Hematopoietic multipotent progenitor cell (in vitro differentiated cells): ENCODE data around the gene METTL26. TPM values are rescaled to one million over a fixed set of nuclear protein-coding genes. Genes with fewer than 3 reads are reported as not detected.
"Not testable (repeated sequence)": the region's sequence is repeated elsewhere in the genome, so short reads cannot be mapped to it uniquely, and the experiment has no call there.

Experiments used
- DNase-seq, 3 donors: peaks; one replicate each; pipeline ENCODE4 v3.0.0-alpha.2; 2011 to 2015; ENCODE audit warnings: low read depth in 2 of 3, low spot score in 2 of 3
- total RNA-seq: library from RNA; depleted of rRNA; stranded (reverse); fragments of >200 nt; gene quantifications from one replicate; pipeline ENCODE4 v1.2.3, GENCODE V29; 2012

Gene METTL26
- total RNA-seq, 1 donor = 101 TPM

DNA sequence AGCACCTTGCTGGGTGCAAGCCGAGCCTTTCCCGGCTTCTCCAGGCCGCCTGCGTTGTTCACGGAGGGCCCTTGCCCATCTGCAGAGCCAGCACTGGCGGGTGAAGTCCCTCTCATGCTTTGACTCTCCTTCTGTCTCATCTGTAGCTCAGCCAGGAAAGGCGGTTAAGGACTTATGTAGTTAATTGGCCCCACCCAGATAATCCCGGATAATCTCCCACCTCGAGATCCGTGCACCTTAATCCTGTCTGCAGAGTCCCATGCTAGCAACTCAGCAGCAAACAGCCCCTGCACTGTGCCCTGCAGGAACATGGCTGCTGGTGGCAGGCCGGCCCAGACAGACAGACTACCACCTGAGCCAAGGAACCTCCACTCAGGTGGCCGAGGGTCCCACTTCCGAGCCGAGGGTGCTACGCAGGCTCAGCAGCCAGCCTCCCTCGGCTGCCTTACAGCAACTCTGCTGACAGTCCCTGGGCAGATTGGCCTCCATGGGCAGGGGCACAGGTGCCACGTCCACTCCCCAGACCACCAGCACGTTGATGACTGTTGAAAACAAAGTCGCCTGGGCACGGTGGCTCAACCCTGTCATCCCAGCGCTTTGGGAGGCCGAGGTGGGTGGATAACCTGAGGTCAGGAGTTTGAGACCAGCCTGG is 29.3 kb downstream of the METTL26 start:
- no peak for DNase-seq

DNA sequence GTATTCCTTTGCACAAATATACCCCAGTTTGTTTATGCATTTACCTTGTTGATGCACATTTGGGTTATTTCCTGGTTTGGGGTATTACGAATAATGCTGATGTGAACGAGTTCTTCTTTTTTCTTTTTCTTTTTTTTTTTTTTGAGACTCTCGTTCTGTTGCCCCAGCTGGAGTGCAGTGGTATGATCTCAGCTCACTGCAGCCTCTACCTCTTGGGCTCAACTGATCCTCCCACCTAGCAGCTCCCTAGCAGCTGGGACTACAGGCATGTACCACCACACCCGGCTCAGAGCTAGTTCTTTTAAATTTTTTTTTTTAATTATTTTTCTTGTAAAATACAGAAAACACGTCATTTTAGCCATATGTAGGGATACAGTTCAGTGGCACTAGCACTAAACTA is 32.2 kb downstream of the METTL26 start:
- no peak for DNase-seq

DNA sequence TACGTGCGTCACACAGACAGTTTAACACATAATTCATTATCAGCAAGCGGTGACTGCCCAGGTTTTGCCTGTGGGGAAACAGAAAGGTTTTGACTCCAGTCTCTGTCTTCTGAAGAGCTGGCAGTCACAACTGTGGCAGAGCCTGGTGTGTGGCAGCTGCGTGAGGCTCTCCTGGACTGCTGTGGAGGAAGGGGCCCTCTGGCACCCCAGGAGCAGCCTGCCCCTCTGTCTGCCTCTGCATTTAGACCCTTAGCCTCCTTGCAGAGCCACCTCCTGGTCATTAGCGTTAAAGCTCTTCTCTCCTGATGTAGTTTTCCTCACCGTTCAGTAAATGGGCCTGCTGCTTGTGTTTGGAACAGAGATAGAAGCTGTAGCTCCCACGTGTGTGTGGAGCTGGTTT is 35.3 kb downstream of the METTL26 start:
- DNase-seq = peak in 2 of 3 donors; percentile 48 to 66

DNA sequence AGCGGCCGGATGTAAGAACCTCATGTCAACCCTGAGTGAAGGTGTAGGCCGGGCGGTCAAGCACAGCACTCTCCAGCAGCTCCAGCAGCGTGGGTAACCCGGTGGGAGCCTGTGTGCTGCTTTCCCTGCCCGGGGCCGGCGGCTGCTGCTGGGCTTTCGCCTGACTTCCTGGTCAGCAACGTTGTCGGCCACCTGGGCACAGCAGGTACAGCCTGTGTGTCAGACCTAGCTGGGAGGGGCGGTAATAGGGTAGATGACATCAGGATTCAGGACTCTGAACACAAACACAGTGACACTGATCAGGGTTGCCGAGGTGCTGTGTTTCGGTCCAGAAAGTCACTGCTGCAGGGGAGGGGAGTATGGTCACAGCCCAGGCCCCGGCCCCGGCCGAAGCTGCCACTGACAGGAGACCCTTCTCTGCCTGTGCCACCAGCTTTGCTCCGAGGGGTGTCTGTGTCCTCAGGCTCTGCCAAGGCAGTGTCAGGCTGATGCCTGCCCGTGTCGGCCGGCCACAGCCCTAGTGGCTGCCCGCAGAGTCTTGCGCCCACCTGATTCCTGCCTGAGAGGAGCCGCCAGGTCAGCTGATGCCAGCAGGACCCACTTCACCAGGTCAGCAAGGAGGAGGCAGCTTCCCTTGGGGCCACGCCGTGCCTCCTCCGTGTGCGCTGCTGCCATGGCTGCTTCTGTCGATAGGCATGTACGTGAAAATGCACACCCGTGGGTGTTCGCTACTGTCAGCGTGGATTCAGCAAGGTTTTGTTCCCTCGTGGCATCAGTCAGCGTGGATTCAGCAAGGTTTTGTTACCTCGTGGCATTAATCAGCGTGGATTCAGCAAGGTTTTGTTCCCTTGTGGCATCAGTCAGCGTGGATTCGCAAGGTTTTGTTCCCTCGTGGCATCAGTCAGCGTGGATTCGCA is 37.0 kb downstream of the METTL26 start:
- DNase-seq = no peak

DNA sequence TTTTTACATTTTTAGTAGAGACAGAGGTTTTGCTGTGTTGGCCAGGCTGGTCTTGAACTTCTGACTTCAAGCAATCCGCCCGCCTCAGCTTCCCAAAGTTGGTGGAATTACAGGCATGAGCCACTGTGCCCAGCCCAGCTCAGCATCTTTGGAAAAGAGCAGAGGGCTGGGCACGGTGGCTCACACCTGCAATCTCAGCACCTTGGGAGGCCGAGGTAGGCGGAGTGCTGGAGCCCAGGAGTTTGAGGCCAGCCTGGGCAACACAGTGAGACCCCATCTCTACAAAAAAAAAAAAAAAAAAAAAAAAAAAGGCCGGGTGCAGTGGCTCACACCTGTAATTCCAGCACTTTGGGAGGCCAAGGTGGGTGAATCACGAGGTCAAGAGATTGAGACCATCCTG is 38.5 kb downstream of the METTL26 start:
- not testable (repeated sequence) for DNase-seq

DNA sequence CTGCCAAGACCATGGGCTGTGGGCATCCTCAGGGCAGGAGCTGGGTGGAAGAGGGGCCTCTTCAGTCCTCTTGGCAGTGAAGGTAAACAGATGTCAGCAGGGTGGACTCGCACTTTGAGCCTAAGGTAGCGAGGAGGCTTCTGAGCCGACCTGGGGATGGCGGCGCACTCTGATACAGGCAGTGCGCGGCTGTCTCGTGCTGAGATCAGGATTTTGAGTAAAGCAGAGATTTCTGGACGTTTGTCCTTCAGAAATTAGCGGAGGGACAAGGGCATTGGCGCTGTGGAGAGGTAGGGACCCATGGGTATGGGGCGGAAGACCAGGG is 39.4 kb downstream of the METTL26 start:
- no peak for DNase-seq

DNA sequence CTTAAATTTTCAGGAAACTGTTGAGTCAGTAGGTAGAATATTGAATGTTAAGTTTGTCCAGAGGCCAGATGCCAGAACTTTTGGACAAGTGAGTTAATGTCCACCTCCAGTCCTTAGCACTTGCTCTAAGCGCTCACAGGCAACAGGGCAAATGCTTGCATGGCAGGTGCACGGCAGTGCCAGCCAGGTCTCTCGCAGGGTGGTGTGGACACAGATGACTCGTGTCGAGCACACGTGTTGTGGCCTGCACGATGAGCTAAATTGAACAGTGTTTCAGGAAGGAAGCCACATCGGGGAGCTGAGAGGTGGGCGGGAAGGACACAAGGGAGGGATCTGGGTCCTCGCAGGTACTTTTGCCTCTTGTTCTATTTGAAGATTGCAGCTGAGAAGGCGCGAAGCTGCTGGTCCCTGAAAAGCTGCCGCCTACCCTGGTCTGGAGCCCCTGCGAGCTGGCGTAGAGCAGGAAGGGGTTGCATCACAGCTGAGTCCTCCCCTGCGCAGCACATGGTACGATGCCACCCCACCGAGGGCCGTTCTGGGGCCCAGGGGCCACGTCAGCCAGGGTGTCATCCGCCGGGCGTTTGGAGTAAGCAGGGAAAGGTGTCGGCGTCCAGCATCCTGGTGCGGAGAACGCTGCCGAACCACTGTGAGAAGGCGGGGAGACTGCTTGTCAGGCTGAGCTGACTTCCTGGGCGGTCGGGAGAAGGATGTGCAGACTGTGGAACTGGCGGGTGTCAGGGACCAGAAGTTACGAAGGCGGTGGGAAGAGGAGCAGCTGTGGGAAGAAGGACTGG is 40.0 kb downstream of the METTL26 start:
- DNase-seq = no peak

DNA sequence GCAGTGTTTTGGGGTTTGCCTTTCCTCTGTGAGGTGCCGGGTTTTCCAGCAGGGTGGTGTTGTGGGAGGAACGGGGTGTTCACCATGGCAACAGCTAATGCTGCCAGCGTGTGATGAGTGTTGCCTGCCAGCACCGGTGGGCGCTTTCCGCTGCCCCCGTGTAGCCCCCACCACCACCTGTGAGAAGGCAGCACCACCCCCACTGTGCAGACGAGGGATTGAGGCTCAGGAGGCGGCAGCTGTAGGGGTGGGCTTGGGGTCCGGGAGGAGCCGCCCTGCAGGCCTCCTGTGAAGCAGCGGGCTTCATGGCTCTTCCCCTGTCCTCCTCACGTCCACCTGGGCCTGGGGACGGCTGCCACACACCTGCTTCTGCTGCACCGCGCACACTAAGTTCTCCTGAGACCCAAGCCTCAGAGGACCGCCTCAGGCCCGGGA is 41.0 kb downstream of the METTL26 start:
- no peak for DNase-seq

DNA sequence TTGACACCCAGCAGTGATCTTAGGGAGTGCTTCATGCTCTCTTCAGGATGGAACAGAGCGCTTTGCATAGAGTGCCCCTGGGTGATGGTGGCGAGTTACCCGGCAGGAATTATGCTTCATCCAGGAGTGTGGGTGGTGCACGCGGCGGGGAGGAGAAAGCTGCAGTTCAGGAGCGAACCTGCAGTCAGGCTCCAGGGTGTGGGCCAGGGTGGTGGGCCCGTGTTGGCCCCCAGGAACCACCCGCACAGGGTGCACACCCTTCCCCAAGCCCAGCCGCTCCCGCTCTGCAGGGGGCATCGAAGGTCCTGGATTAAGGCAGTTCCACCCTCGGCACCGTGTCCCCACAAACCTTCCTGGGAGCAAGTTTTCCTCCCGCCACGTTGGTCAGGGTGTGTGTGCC is 42.3 kb downstream of the METTL26 start:
- DNase-seq = no peak

DNA sequence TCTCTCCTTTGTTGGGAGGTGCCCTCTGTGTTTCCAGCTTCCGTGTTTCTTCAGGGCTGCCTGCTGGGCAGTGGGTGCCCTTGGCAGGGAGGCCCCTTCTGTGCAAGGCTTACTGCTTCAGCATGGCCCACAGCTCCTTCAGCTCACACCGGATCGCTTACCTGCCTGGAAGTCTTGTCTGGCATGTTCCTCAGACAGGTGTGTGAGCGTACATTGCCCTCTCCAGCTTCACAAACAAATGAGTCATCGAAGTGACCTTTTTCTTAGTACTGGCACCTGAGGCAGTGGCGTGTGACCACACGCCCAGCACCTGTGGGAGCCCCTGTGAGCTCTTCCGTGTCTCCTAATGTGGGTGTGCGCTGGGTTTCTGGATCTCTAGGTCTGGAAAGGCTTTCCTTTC is 42.7 kb downstream of the METTL26 start:
- no peak for DNase-seq

DNA sequence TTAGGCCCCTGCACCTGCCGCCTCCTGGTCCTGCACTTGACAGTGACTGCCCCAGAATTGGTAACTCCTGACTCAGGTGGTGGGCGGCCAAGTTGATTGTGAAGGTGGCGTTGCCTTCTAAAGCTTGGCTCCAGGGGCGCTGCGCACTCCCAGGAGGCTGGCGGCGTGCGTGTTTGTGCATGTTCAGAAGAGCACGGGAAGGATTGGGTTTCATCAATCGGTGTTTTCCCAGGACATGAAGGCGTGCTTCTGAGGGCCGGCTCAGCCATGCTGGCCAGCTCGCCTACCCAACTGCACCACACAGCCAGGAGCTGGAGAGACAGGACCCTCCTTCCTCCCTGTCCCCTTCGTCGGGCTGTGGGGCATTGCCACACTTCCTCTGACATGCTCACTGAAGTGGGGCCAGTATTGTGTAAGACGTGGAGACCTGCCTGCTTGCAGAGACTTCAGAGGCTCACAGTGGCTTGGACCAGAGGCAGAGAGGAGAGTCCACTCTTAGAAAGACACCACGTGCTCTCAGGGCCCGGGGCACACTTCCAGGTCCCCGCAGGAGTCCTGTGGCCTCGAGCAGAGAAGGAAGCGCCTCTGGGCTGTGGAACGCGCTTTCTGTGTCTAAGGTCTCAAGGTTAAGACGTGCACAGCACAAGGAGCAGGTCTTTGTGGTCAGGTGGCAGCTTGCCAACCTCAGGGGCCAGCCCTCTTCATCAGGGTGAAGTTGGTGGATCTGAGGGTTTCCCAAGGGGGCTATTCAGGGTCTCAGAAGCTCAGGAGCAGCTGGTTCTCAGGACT is 43.4 kb downstream of the METTL26 start:
- no peak for DNase-seq

DNA sequence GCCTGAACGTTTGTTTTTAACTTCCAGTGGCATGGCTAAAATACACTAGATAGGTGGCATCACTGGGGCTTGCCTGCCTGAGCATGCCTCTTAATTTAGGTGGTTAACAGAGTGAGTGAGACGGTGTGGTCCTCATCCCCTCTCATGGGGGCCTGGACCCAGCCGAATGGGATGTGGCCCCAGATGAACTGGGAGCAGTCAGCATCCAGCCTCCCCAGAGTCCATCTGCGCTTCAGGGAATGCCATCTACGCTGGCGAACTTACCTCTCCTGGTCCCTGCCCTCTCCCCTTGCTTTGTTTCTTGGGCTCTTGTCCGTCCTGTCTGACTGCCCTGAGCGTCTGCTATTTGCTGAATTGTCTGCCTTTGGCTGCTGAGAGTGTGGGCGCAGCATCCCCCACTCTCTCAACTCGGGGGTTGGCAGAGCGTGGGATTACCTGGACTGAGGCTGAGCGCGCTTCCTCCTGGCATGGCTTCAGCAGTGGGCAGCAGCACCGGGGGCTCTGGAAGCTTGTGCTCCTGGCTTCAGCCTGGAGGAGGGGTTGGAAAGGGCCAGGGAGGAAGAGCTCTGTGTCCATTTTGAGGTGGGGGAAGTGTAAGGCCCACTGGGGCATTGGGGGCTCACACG is 44.1 kb downstream of the METTL26 start:
- no peak for DNase-seq

DNA sequence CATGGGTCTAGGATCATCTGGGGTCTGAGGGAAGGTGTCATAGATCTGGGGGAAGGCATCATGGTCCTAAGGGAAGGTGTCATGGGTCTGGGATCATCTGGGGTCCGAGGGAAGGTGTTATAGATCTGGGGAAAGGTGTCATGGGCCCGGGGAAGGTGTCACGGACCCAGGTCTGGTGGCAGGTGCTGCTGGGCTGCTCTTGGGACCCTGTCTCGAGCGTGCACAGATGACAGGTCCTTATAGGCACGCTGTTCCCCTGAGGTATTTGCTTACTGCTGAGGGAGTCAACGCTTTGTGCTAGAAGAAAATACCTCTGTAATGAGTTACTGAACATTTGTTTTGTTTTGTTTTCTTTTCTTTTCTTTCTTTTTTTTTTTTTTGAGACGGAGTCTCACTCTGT is 44.9 kb downstream of the METTL26 start:
- DNase-seq = no peak

DNA sequence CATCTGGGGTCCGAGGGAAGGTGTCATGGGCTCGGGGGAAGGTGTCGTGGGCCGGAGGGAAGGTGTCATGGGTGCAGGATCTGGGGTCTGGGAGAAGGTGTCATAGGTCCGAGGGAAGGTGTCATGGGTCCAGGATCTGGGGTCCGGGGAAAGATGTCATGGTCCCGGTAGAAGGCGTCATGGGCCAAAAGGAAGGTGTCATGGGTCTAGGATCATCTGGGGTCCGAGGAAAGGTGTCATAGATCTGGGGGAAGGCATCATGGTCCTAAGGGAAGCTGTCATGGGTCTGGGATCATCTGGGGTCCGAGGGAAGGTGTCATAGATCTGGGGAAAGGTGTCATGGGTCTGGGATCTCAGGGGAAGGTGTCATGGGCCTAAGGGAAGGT is 45.3 kb downstream of the METTL26 start:
- DNase-seq = no peak

DNA sequence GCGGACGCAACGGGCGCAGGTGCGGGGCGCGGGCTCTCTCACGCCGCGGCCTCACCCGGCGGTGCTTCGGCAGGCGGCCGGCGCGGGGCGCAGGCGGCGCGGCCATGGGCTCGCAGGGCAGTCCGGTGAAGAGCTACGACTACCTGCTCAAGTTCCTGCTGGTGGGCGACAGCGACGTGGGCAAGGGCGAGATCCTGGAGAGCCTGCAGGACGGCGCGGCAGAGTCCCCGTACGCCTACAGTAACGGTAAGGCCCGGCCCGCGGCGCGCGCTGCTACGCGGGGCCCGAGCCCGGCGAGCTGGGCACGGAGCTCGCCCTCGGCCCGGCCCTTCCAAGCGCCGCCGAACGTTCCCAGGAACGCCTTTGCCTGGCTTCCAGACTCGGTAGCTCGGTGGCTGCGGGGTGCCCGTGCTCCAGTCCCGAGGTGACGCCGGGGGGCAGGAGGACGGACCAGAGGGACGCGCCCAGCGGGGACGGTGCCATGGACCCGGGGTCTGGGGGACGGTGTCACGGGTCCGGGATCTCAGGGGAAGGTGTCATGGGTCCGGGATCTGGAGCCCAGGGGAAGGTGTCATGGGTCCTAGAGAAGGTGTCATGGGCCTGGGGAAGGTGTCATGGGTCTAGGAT is 45.8 kb downstream of the METTL26 start:
- DNase-seq = no peak

DNA sequence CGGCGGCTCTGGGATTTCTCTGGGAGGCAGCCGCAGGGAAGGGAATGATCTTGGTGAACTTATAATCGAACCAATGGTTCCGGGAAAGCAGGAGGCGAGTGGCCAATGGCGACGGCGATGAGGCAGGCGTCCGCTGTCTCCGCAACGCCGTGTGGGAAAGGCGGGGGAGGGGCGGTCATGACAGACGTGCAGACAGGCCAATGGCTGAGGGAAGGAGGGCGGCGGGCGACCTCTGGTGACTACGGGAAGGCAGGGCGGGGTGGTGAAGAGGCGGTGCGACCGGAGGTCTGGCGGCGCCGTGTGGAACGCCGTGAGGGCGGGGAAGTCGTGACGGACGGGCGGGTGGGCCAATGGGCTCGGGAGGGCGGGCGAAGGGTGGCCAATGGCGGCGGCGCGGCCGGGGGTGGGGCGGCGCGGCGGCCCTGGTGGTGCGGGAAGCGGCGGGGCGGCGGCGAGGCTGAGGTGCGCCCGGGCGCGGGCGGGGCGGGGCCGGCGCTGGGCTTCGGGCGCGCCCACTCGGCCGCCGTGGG is 46.4 kb downstream of the METTL26 start, which contains the start of gene RAB40C:
Gene RAB40C (plus strand): TSS at position 409 of the 530 bp plus-strand sequence. CDS start 226 bp downstream, outside the sequence.
- peak; percentile 98 to 100 (median 99) for DNase-seq

DNA sequence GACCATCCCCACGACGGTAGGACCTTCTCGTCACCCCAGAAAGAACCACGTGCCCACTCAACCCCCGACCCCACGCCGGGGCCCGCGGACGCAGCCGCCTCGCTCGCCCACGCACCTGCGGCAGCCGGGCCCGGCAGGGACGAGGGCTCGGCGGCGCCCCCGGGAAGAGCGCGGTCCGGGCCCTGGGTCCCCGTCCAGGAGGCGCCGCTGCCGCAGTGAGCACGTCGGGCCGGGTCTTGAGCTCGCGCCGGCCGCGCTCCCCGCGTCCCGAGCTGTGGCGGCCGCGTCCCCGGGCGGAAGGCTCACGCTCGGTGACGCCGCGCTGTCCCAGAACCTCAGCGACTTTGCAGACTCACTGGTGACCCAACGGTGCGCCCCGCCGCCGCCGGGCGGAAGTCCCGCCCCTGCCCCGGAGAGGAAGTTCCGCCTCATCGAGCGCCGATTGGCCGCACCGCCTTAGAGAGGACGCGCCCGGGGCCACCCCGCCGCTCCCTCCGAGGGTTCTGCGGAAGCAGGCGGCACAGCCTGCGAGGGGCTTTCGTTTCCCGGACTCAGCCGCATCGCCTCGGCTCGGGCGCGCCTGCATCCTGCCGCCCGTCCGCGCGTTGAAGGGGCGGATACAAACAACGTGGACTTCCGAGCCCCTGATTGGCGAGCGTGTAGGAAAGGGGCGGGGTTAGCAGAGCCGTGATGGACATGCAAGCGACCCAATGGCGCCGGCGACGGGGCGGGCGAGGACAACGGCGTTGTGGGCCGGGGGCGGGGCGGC is 47.0 kb downstream of the METTL26 start:
- peak; percentile 96 to 97 (median 97) for DNase-seq

DNA sequence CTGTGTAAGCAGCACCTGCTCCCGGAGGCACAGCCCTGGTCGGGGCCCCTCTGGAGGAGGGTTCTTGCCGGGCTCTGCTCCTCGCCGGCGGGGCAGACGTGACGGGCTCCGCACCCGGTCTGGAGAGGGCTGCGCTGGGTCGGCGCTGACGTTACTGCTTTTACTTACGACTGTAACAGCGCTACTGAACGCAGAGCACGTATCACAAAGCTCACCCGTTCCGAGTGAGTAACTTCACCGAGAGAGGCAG is 47.5 kb downstream of the METTL26 start:
- DNase-seq = peak in 2 of 3 donors; percentile 56 to 69
